Central memory CD8-positive, alpha-beta T cell (primary cell): ENCODE data around the gene CDC42BPA.

Source experiments
- ATAC-seq: fragments of 150-1000 bp; cut with Tn5 transposase; replicated peaks from 2 replicates; pipeline ENCODE4 v1.10.0; 2022; ENCODE audit warnings: mild to moderate bottlenecking, moderate FRiP score, moderate number of reproducible peaks; ENCODE audit not compliant: poor library complexity, severe bottlenecking; ENCODE audit errors: extremely low read depth
- DNase-seq, 2 donors: peaks; one replicate each; pipeline ENCODE4 v3.0.0; 2021; ENCODE audit warnings: low spot score in 2 of 2
- H3K27ac Mint-ChIP-seq: one replicate; pipeline ENCODE4 v1.8.0; 2022; ENCODE audit warnings: low read depth, mild to moderate bottlenecking, moderate library complexity, mixed read lengths
- H3K27me3 Mint-ChIP-seq: one replicate; pipeline ENCODE4 v1.8.0; 2022; ENCODE audit warnings: mixed read lengths
- H3K36me3 Mint-ChIP-seq: one replicate; pipeline ENCODE4 v1.8.0; 2022; ENCODE audit warnings: mild to moderate bottlenecking, moderate library complexity, mixed read lengths; ENCODE audit not compliant: insufficient read depth
- H3K4me1 Mint-ChIP-seq: one replicate; pipeline ENCODE4 v1.8.0; 2022; ENCODE audit warnings: mixed read lengths
- H3K4me3 Mint-ChIP-seq: one replicate; pipeline ENCODE4 v1.8.0; 2022; ENCODE audit warnings: mild to moderate bottlenecking, moderate library complexity, mixed read lengths
- H3K9me3 Mint-ChIP-seq: one replicate; pipeline ENCODE4 v1.8.0; 2022; ENCODE audit warnings: mixed read lengths

CDC42BPA gene

GRCh38 chr1:227312361-227313025, 5.8 kb downstream of the CDC42BPA start:
- DNase-seq (no peak), ATAC-seq (no peak)
- Mint-ChIP-seq H3K9me3 (no peaks in the 10 kb centered on the region), H3K4me1 (no peaks in the 10 kb centered on the region), H3K4me3 (no peak overlapping the region), H3K36me3 (no peaks in the 10 kb centered on the region), H3K27ac (no peak overlapping the region), H3K27me3 (peaks cover 87% of the 10 kb centered on the region)

- DNase-seq (no peak), ATAC-seq (no peak)
- Mint-ChIP-seq H3K4me3 (no peak overlapping the region), H3K27me3 (peaks cover 86% of the 10 kb centered on the region), H3K27ac (no peak overlapping the region), H3K36me3 (no peaks in the 10 kb centered on the region), H3K9me3 (no peaks in the 10 kb centered on the region), H3K4me1 (no peaks in the 10 kb centered on the region)
These were observed 6.8 kb downstream of the CDC42BPA start for GRCh38 chr1:227311389-227312001.

GRCh38 chr1:227308367-227309336, 9.6 kb downstream of the CDC42BPA start:
- Mint-ChIP-seq H3K36me3 (no peaks in the 10 kb centered on the region), H3K27ac (no peak overlapping the region), H3K4me3 (no peak overlapping the region), H3K4me1 (no peaks in the 10 kb centered on the region), H3K27me3 (peaks cover 73% of the 10 kb centered on the region), H3K9me3 (no peaks in the 10 kb centered on the region)
- DNase-seq: no peak
- ATAC-seq: no peak

- peaks cover 77% of the 10 kb centered on the region for H3K27me3 Mint-ChIP-seq
- H3K9me3 Mint-ChIP-seq: no peaks in the 10 kb centered on the region
- ATAC-seq (no peak), DNase-seq (no peak)
- H3K4me1 Mint-ChIP-seq: no peaks in the 10 kb centered on the region
- H3K27ac Mint-ChIP-seq: no peak overlapping the region
- H3K36me3 Mint-ChIP-seq: no peaks in the 10 kb centered on the region
- H3K4me3 Mint-ChIP-seq: no peak overlapping the region
These were observed 11.6 kb downstream of the CDC42BPA start for GRCh38 chr1:227306689-227307088.

GRCh38 chr1:227305894-227306626, 12.2 kb downstream of the CDC42BPA start:
- Mint-ChIP-seq H3K4me1 (no peaks in the 10 kb centered on the region), H3K27me3 (peaks cover 74% of the 10 kb centered on the region), H3K36me3 (no peaks in the 10 kb centered on the region), H3K27ac (no peak overlapping the region), H3K9me3 (no peaks in the 10 kb centered on the region), H3K4me3 (no peak overlapping the region)
- ATAC-seq: no peak
- no peak for DNase-seq

- Mint-ChIP-seq H3K4me1 (no peaks in the 10 kb centered on the region), H3K4me3 (no peak overlapping the region), H3K27me3 (peaks cover 61% of the 10 kb centered on the region), H3K36me3 (no peaks in the 10 kb centered on the region), H3K27ac (no peak overlapping the region), H3K9me3 (no peaks in the 10 kb centered on the region)
- no peak for DNase-seq
- ATAC-seq: no peak
These were observed 13.6 kb downstream of the CDC42BPA start for GRCh38 chr1:227304665-227305064.

GRCh38 chr1:227303662-227304061, 14.6 kb downstream of the CDC42BPA start:
- ATAC-seq (no peak), DNase-seq (no peak)
- Mint-ChIP-seq H3K27ac (no peak overlapping the region), H3K4me1 (no peaks in the 10 kb centered on the region), H3K36me3 (no peaks in the 10 kb centered on the region), H3K9me3 (no peaks in the 10 kb centered on the region), H3K4me3 (no peak overlapping the region), H3K27me3 (peaks cover 51% of the 10 kb centered on the region)

- Mint-ChIP-seq H3K9me3 (no peaks in the 10 kb centered on the region), H3K27me3 (peaks cover 29% of the 10 kb centered on the region), H3K4me3 (no peak overlapping the region), H3K27ac (no peak overlapping the region), H3K4me1 (no peaks in the 10 kb centered on the region), H3K36me3 (no peaks in the 10 kb centered on the region)
- no peak for DNase-seq
- no peak for ATAC-seq
These were observed 17.6 kb downstream of the CDC42BPA start for GRCh38 chr1:227300682-227301081.

GRCh38 chr1:227299688-227300087, 18.6 kb downstream of the CDC42BPA start:
- ATAC-seq: no peak
- Mint-ChIP-seq H3K4me3 (no peak overlapping the region), H3K27ac (no peak overlapping the region), H3K9me3 (no peaks in the 10 kb centered on the region), H3K27me3 (peaks cover 24% of the 10 kb centered on the region), H3K36me3 (no peaks in the 10 kb centered on the region), H3K4me1 (no peaks in the 10 kb centered on the region)
- DNase-seq: no peak

- H3K36me3 Mint-ChIP-seq: no peaks in the 10 kb centered on the region
- H3K4me1 Mint-ChIP-seq: no peaks in the 10 kb centered on the region
- DNase-seq: no peak
These were observed 19.1 kb downstream of the CDC42BPA start for GRCh38 chr1:227299241-227299627.

GRCh38 chr1:227298512-227299240, 19.6 kb downstream of the CDC42BPA start:
- peaks cover 24% of the 10 kb centered on the region for H3K27me3 Mint-ChIP-seq
- DNase-seq: no peak
- H3K36me3 Mint-ChIP-seq: no peaks in the 10 kb centered on the region
- no peak overlapping the region for H3K27ac Mint-ChIP-seq
- ATAC-seq: no peak
- no peaks in the 10 kb centered on the region for H3K4me1 Mint-ChIP-seq
- H3K9me3 Mint-ChIP-seq: no peaks in the 10 kb centered on the region
- no peak overlapping the region for H3K4me3 Mint-ChIP-seq

More at GRCh38 chr1:227299241-227299627, 19.1 kb downstream of the CDC42BPA start:
- peaks cover 24% of the 10 kb centered on the region for H3K27me3 Mint-ChIP-seq
- no peak overlapping the region for H3K4me3 Mint-ChIP-seq
- no peaks in the 10 kb centered on the region for H3K9me3 Mint-ChIP-seq
- no peak for ATAC-seq
- no peak overlapping the region for H3K27ac Mint-ChIP-seq
